C4-2B (cell line): ENCODE measurements around the gene DUSP1.

ENCODE experiments used
- ZFX ChIP-seq: fragments of 450-650 bp; IDR thresholded peaks from 2 replicates; pipeline ENCODE4 v1.6.1; 2017
- TF ChIP-seq, protein P1 (sequence below): fragments of 450-650 bp; conservative IDR thresholded peaks from 2 replicates; pipeline ENCODE4 v1.5.1; 2017; ENCODE audit warnings: mild to moderate bottlenecking

DNA sequence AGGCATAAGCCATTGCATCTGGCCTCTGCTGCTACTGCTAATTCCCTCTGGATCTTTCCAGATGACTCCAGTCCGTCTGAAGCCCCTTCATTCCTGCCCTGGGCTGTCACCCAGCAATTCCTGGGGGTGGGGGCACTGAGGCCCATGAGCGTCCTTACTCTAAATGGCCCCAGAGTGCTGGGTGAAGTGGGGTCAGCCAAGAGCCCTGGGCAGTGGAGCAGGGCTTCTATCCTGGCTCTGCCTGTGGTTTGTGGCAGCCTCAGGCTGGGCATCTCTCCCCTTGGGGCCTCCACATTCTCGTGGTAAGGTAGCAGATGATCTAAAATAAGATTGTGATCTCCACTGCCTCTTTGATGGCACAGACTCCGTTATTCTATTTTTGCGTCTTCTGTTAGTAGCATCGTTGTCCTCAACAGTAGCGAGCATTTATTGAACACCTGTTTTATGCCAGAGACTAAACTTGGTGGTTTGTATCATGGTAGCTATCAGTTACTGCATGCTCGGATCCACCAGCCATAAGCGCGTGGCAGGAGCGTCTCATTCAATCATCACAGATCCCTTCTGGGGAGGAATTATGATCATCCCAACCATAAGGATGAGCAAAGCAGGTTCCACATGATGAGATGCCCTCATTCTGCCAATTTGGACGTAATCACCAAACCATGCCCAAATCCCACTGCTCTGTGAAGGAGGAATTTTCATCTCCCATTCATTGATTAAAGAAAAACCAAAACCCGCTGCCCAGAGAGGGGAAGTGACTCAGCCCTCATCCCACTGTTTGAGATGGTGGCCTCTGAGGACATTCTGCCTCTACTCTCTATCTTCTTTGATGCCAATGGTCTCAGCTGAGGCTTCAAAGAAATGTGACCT lies 21.9 kb upstream of the DUSP1 start:
- TF ChIP-seq, protein P1, sequence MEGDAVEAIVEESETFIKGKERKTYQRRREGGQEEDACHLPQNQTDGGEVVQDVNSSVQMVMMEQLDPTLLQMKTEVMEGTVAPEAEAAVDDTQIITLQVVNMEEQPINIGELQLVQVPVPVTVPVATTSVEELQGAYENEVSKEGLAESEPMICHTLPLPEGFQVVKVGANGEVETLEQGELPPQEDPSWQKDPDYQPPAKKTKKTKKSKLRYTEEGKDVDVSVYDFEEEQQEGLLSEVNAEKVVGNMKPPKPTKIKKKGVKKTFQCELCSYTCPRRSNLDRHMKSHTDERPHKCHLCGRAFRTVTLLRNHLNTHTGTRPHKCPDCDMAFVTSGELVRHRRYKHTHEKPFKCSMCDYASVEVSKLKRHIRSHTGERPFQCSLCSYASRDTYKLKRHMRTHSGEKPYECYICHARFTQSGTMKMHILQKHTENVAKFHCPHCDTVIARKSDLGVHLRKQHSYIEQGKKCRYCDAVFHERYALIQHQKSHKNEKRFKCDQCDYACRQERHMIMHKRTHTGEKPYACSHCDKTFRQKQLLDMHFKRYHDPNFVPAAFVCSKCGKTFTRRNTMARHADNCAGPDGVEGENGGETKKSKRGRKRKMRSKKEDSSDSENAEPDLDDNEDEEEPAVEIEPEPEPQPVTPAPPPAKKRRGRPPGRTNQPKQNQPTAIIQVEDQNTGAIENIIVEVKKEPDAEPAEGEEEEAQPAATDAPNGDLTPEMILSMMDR: no peak
- no peak for TF ChIP-seq ZFX
